Sigmoid colon (tissue), 7 donors: ENCODE measurements around the gene SLC35A4. TPM values are rescaled to one million over a fixed set of nuclear protein-coding genes. Genes with fewer than 3 reads are reported as not detected.
A peak's percentile ranks its signal among the peaks of the same experiment; 100 is the strongest.

Source experiments
- DNase-seq: peaks from one replicate; pipeline ENCODE4 v3.0.0-alpha.2; 2019
- H3K27ac ChIP-seq, 4 donors: fragments of 200-600 bp; sonication (generic); one replicate each; pipeline ENCODE4 v1.5.1; 2016 to 2019; ENCODE audit warnings: mild to moderate bottlenecking in 1 of 4
- H3K27me3 ChIP-seq, 3 donors: fragments of 200-600 bp; sonication (generic); one replicate each; pipeline ENCODE4 v1.5.1; 2019; ENCODE audit warnings: mild to moderate bottlenecking in 1 of 3
- H3K36me3 ChIP-seq, 4 donors: fragments of 200-600 bp; sonication (generic); one replicate each; pipeline ENCODE4 v1.5.1; 2016 to 2019
- H3K4me1 ChIP-seq, 4 donors: fragments of 200-600 bp; sonication (generic); one replicate each; pipeline ENCODE4 v1.5.1; 2017 to 2019
- H3K4me3 ChIP-seq, 4 donors: fragments of 200-600 bp; sonication (generic); one replicate each; pipeline ENCODE4 v1.5.1; 2017 to 2019; ENCODE audit warnings: mild to moderate bottlenecking in 2 of 4, moderate library complexity in 1 of 4
- H3K9me3 ChIP-seq, 4 donors: fragments of 200-600 bp in 3 of 4; sonication (generic) in 3 of 4; one replicate each; pipeline versions ENCODE4 v1.5.1 to v1.6.1; 2013 to 2019
- CTCF ChIP-seq, 4 experiments: fragments of 450-650 bp in 3 of 4; fragments of 200-600 bp in 1 of 4; IDR thresholded peaks; one replicate each; pipeline ENCODE4 v1.5.1; 2016 to 2019; ENCODE audit warnings: antibody characterized with exemption in 4 of 4, mild to moderate bottlenecking in 3 of 4, moderate library complexity in 2 of 4
- EP300 ChIP-seq, 4 donors: sonication (generic); formaldehyde crosslinking; IDR thresholded peaks; one replicate each; pipeline ENCODE4 v1.6.1; 2017; ENCODE audit warnings: antibody characterized with exemption in 4 of 4
- POLR2A ChIP-seq, 2 donors: fragments of 450-650 bp; IDR thresholded peaks; one replicate each; pipeline ENCODE4 v1.6.1; 2016; ENCODE audit warnings: antibody characterized with exemption in 2 of 2, mild to moderate bottlenecking in 2 of 2, moderate library complexity in 2 of 2
- POLR2AphosphoS5 ChIP-seq, 4 donors: sonication (generic); formaldehyde crosslinking; IDR thresholded peaks; one replicate each; pipeline ENCODE4 v1.6.1; 2017; ENCODE audit warnings: antibody characterized with exemption in 4 of 4
- WGBS, 2 donors: extraction: QIAGEN DNeasy Blood & Tissue Kit; methylation state at CpG; one replicate each; pipeline ENCODE4 v1.1.7; 2013; 5-methylcytosine and 5-hydroxymethylcytosine counted together
- intact Hi-C: fragments of 100-400 bp; cut with DNase I; formaldehyde crosslinking; loops from one replicate; pipeline ENCODE4 v1.15.1; 2023
- polyA plus RNA-seq, 3 donors: library from polyadenylated mRNA; stranded (reverse); fragments of 200-250 nt; gene quantifications; one replicate each; pipeline ENCODE4 v1.2.3, GENCODE V29; 2013
- total RNA-seq, 4 donors: library from RNA; depleted of rRNA; stranded (reverse); fragments of >200 nt; gene quantifications; one replicate each; pipeline ENCODE4 v1.1.0, GENCODE V29; 2016
- donor health status: healthy with polysubstance abuse.
- donor health status: Bipolar disorder and iron deficiency.
- donor health status: healthy.

SLC35A4 gene
- total and polyA plus RNA-seq, 7 donors = 14.2 to 101 (median 19.7) TPM

- Histone ChIP-seq H3K36me3 (peaks cover 3 to 34% (median 22%) of the 10 kb centered on the region in 4 donors), H3K4me3 (peak overlapping the region; percentile 41 to 58 (median 53)), H3K27ac (peak overlapping the region; percentile 93 to 98 (median 98)), H3K9me3 (no peaks in the 10 kb centered on the region), H3K4me1 (peaks cover 0 to 50% (median 43%) of the 10 kb centered on the region in 4 donors), H3K27me3 (no peaks in the 10 kb centered on the region)
- peak in 2 of 4 donors; percentile 37 to 60 for TF ChIP-seq POLR2AphosphoS5 (IDR thresholded peaks at IDR 0.05)
- TF ChIP-seq EP300 (IDR thresholded peaks at IDR 0.05) = peak in 1 of 4 donors; percentile 27
- no peak for TF ChIP-seq CTCF (IDR thresholded peaks at IDR 0.05)
- peak in 1 of 2 donors; percentile 7 for TF ChIP-seq POLR2A (IDR thresholded peaks at IDR 0.05)
- intact Hi-C loops = loop anchor here (2.0 to 5.0 kb wide), 3 partner anchors 15 to 146 kb away; partner anchors contain the start of genes ANKHD1, HARS1 and HARS2
- 2 to 10% methylated on average over 5 of the region's 5 CpGs for WGBS, 2 donors
- no peak for DNase-seq
Measured at GRCh38 chr5:140548300-140548688, 16.3 kb upstream of the SLC35A4 start.

GRCh38 chr5:140548791-140549190 is 15.8 kb upstream of the SLC35A4 start:
- Histone ChIP-seq H3K27me3 (no peaks in the 10 kb centered on the region), H3K27ac (peak overlapping the region; percentile 93 to 98 (median 98)), H3K36me3 (peaks cover 3 to 34% (median 22%) of the 10 kb centered on the region in 4 donors), H3K4me1 (peaks cover 0 to 50% (median 45%) of the 10 kb centered on the region in 4 donors), H3K4me3 (peak overlapping the region in 2 of 4 donors; percentile 41 to 58), H3K9me3 (no peaks in the 10 kb centered on the region)
- 77 to 88% methylated on average over 7 of the region's 7 CpGs for WGBS, 2 donors
- DNase-seq = peak; percentile 64
- TF ChIP-seq EP300 (IDR thresholded peaks at IDR 0.05) (no peak), POLR2A (IDR thresholded peaks at IDR 0.05) (no peak), POLR2AphosphoS5 (IDR thresholded peaks at IDR 0.05) (no peak), CTCF (IDR thresholded peaks at IDR 0.05) (no peak)
- intact Hi-C loops = loop anchor here (2.0 to 5.0 kb wide), 3 partner anchors 14 to 146 kb away; partner anchors contain the start of genes ANKHD1, HARS1 and HARS2

GRCh38 chr5:140549237-140550144 is 15.1 kb upstream of the SLC35A4 start:
- Histone ChIP-seq H3K4me1 (peaks cover 0 to 54% (median 49%) of the 10 kb centered on the region in 4 donors), H3K36me3 (peaks cover 3 to 29% (median 19%) of the 10 kb centered on the region in 4 donors), H3K27me3 (no peaks in the 10 kb centered on the region), H3K27ac (peak overlapping the region; percentile 93 to 98 (median 98)), H3K9me3 (no peaks in the 10 kb centered on the region), H3K4me3 (no peak overlapping the region)
- WGBS, 2 donors = 69 to 75% methylated on average over 3 of the region's 3 CpGs
- TF ChIP-seq POLR2A (IDR thresholded peaks at IDR 0.05) = no peak
- peak in 3 of 4 donors; percentile 37 to 85 (median 67) for TF ChIP-seq EP300 (IDR thresholded peaks at IDR 0.05)
- TF ChIP-seq POLR2AphosphoS5 (IDR thresholded peaks at IDR 0.05) = peak; percentile 85 to 95 (median 94)
- TF ChIP-seq CTCF (IDR thresholded peaks at IDR 0.05) = no peak
- peak; percentile 94 for DNase-seq
- intact Hi-C loops = loop anchor here (2.0 to 10.0 kb wide), 4 partner anchors 13 to 305 kb away; partner anchors contain the start of genes ANKHD1, HARS1 and HARS2

- peaks cover 3 to 23% (median 16%) of the 10 kb centered on the region in 4 donors for H3K36me3 ChIP-seq
- no peak overlapping the region for H3K4me3 ChIP-seq
- TF ChIP-seq POLR2AphosphoS5 (IDR thresholded peaks at IDR 0.05) = no peak
- no peak for TF ChIP-seq CTCF (IDR thresholded peaks at IDR 0.05)
- intact Hi-C loops = loop anchor here (10.0 kb wide), 1 partner anchor 306 kb away; no protein-coding TSS in a partner anchor
- peak; percentile 50 for DNase-seq
- 88 to 89% methylated on average over 11 of the region's 11 CpGs for WGBS, 2 donors
- H3K9me3 ChIP-seq = no peaks in the 10 kb centered on the region
- peaks cover 0 to 64% (median 57%) of the 10 kb centered on the region in 4 donors for H3K4me1 ChIP-seq
- H3K27me3 ChIP-seq = no peaks in the 10 kb centered on the region
- H3K27ac ChIP-seq = peak overlapping the region; percentile 93 to 98 (median 98)
Measured at GRCh38 chr5:140550147-140551079, 14.2 kb upstream of the SLC35A4 start.
